Urinary bladder (tissue), 4 donors: Measurements from ENCODE around the gene DMRT1. TPM values are rescaled to one million over a fixed set of nuclear protein-coding genes. Genes with fewer than 3 reads are reported as not detected.
A peak's percentile ranks its signal among the peaks of the same experiment; 100 is the strongest.

Source experiments
- DNase-seq: peaks from one replicate; pipeline ENCODE4 v3.0.0-alpha.2; 2015; ENCODE audit errors: extremely low spot score
- H3K27ac ChIP-seq: one replicate; pipeline ENCODE4 v1.5.1; 2013; ENCODE audit warnings: low read depth, mild to moderate bottlenecking, moderate library complexity
- H3K36me3 ChIP-seq: one replicate; pipeline ENCODE4 v1.6.1; 2013; ENCODE audit warnings: mild to moderate bottlenecking, moderate library complexity; ENCODE audit not compliant: insufficient read depth
- H3K4me1 ChIP-seq: one replicate; pipeline ENCODE4 v1.6.1; 2013; ENCODE audit warnings: mild to moderate bottlenecking, moderate library complexity; ENCODE audit not compliant: insufficient read depth
- H3K4me3 ChIP-seq: one replicate; pipeline ENCODE4 v1.5.1; 2013; ENCODE audit warnings: low read depth, low read length
- WGBS: extraction: QIAGEN DNeasy Blood & Tissue Kit; methylation state at CpG from one replicate; pipeline ENCODE4 v1.1.7; 2013; 5-methylcytosine and 5-hydroxymethylcytosine counted together
- polyA plus RNA-seq: library from polyadenylated mRNA; stranded (reverse); fragments of 200-250 nt; gene quantifications from one replicate; pipeline ENCODE4 v1.2.3, GENCODE V29; 2013
- total RNA-seq: library from RNA; depleted of rRNA; stranded (reverse); fragments of >200 nt; gene quantifications from one replicate; pipeline ENCODE4 v1.2.3, GENCODE V29; 2014
- donor health status: healthy with polysubstance abuse.
- donor health status: healthy.

Gene DMRT1
- total and polyA plus RNA-seq, 2 donors: not detected

- WGBS: 69% methylated on average over 4 of the region's 4 CpGs
- Histone ChIP-seq H3K4me1 (no peaks in the 10 kb centered on the region), H3K27ac (no peak overlapping the region), H3K36me3 (no peaks in the 10 kb centered on the region), H3K4me3 (no peak overlapping the region)
- DNase-seq: no peak
These were observed 79.4 kb downstream of the DMRT1 start for GRCh38 chr9:920927-921326.

DNA sequence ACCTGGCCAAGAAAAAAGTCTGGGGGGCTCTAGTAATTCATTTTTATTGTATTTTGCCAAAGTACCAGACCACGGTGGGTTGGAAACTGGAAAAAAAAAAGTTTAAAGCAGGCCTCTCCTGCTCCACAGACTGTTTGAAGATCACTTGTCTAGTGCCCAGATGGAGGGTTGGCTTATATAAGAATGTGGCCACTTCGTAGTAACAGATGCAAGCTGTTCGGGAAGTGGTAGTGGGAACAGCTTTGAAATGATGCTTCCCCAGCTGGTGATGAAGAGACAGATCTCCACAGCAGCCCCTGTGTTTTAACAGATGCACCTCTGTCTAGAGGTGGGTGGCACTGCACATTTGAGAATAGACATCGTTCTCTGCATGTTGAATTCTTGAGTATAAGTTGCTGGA, 80.7 kb downstream of the DMRT1 start:
- Histone ChIP-seq H3K36me3 (no peaks in the 10 kb centered on the region), H3K4me3 (no peak overlapping the region), H3K4me1 (no peaks in the 10 kb centered on the region), H3K27ac (no peak overlapping the region)
- WGBS: 73% methylated on average over 4 of the region's 4 CpGs
- no peak for DNase-seq

- Histone ChIP-seq H3K36me3 (no peaks in the 10 kb centered on the region), H3K27ac (no peak overlapping the region), H3K4me1 (no peaks in the 10 kb centered on the region), H3K4me3 (no peak overlapping the region)
- 76% methylated on average over 7 of the region's 7 CpGs for WGBS
- DNase-seq: no peak
These were observed 81.2 kb downstream of the DMRT1 start for GRCh38 chr9:922731-923130.

- H3K36me3 ChIP-seq: no peaks in the 10 kb centered on the region
- no peak for DNase-seq
- no peak overlapping the region for H3K4me3 ChIP-seq
- 87% methylated on average over 8 of the region's 8 CpGs for WGBS
- no peak overlapping the region for H3K27ac ChIP-seq
- no peaks in the 10 kb centered on the region for H3K4me1 ChIP-seq
These were observed 85.5 kb downstream of the DMRT1 start for GRCh38 chr9:926976-927375.

GRCh38 chr9:928363-929042, 87.0 kb downstream of the DMRT1 start:
- Histone ChIP-seq H3K4me1 (no peaks in the 10 kb centered on the region), H3K27ac (no peak overlapping the region), H3K4me3 (no peak overlapping the region), H3K36me3 (no peaks in the 10 kb centered on the region)
- DNase-seq: no peak
- WGBS: 74% methylated on average over 6 of the region's 6 CpGs

DNA sequence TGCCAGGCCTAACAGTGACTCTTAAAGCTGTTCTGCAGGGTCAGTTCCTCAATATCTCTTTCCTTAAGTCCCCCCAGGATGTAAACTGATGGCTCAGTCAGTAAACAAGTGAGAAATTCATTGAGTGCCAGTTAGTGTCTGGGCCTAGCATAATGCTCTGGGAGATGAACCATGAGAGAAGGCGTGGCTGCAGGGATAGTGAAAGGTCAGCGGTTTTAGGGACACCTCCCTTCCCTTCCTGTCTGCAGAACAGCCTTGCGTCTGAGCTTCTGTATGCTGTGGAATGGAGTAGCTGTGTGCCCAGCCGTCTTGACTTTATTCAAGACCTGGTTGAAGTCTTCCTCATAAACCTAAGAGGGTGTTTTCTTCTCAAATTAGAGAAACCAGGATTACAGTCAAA, 88.2 kb downstream of the DMRT1 start:
- H3K36me3 ChIP-seq: no peaks in the 10 kb centered on the region
- no peak overlapping the region for H3K27ac ChIP-seq
- H3K4me1 ChIP-seq: no peaks in the 10 kb centered on the region
- WGBS: 74% methylated on average over 4 of the region's 4 CpGs
- H3K4me3 ChIP-seq: no peak overlapping the region
- DNase-seq: no peak

GRCh38 chr9:933356-933755, 91.9 kb downstream of the DMRT1 start:
- 79% methylated on average over 4 of the region's 4 CpGs for WGBS
- Histone ChIP-seq H3K4me3 (no peak overlapping the region), H3K27ac (no peak overlapping the region), H3K36me3 (no peaks in the 10 kb centered on the region), H3K4me1 (no peaks in the 10 kb centered on the region)
- no peak for DNase-seq

DNA sequence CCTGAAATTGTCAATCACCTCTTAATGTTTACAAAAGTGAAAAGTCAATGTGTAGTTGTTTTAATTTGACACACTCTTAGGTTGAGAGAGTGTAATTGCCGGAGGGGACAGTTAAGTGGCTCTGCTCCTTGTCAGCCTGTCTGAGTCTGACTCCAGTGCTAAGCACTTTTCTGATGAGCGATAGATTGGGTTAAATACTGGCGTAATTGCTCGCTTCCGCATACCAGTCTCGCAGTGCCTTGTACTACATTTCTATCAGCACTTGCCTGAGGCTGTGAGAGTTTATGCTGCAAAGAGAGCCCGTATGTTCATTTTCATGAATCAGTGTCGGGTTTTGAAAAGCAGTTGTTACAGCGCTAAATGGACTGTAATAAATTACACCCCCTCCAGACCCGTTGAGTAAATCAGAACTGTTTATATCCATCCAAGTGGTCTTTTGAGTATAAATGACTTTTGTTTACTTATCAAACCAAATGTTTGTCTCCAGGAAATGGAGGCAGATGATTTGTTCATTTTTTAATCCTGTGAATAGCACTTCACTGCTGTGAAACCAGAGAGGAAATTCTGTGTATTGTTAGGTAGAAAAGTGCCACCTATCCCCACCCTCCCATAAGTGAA, 94.0 kb downstream of the DMRT1 start:
- H3K4me3 ChIP-seq: no peak overlapping the region
- 14% methylated on average over 10 of the region's 10 CpGs for WGBS
- no peaks in the 10 kb centered on the region for H3K36me3 ChIP-seq
- DNase-seq: peak; percentile 31
- no peaks in the 10 kb centered on the region for H3K4me1 ChIP-seq
- H3K27ac ChIP-seq: no peak overlapping the region

DNA sequence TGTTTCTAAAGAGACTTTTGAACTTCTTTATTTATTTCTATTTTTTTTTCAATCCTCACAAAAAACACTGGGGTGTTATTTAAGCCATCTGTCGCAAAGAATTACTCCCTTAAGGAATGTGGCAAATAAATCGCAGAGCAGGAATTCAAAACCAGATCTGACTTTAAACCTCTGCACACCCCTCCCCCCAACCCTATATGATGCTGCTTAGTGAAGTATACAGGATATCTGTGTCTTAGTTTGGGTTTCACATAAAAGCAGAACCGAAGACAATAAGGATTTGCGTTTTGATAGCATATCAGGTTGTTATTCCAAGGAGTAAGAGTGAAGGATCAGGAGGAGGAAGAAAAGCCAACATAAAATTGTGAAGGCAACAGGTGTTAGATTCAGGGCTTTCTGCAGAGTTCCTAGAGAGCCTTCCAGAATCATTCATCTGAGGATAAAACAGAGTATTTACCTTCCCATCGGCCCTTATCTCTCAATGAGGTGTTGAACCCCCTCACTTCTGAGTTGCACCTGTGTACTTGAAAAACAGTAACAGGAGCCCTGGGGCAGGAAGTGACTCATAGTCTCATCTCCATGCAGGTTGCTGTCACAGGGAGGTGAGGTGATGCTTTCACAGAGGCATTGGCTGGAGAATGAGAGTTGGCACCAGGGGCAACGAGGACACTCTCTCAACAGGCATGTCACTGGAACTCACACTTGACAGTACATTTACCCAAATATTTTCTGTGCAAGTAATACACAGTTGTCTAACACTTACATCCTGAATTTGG, 101.5 kb downstream of the DMRT1 start:
- no peak for DNase-seq
- 46% methylated on average over 6 of the region's 6 CpGs for WGBS
- no peaks in the 10 kb centered on the region for H3K36me3 ChIP-seq
- H3K4me1 ChIP-seq: no peaks in the 10 kb centered on the region
- no peak overlapping the region for H3K27ac ChIP-seq
- H3K4me3 ChIP-seq: no peak overlapping the region

- no peak for DNase-seq
- no peak overlapping the region for H3K27ac ChIP-seq
- no peaks in the 10 kb centered on the region for H3K36me3 ChIP-seq
- 82% methylated on average over 3 of the region's 3 CpGs for WGBS
- no peak overlapping the region for H3K4me3 ChIP-seq
- no peaks in the 10 kb centered on the region for H3K4me1 ChIP-seq
These were observed 106.5 kb downstream of the DMRT1 start for GRCh38 chr9:947985-948384.

- WGBS: 85% methylated on average over 7 of the region's 7 CpGs
- no peak overlapping the region for H3K27ac ChIP-seq
- DNase-seq: no peak
- H3K4me1 ChIP-seq: no peaks in the 10 kb centered on the region
- no peak overlapping the region for H3K4me3 ChIP-seq
- H3K36me3 ChIP-seq: no peaks in the 10 kb centered on the region
These were observed 107.0 kb downstream of the DMRT1 start for GRCh38 chr9:948497-948896.

DNA sequence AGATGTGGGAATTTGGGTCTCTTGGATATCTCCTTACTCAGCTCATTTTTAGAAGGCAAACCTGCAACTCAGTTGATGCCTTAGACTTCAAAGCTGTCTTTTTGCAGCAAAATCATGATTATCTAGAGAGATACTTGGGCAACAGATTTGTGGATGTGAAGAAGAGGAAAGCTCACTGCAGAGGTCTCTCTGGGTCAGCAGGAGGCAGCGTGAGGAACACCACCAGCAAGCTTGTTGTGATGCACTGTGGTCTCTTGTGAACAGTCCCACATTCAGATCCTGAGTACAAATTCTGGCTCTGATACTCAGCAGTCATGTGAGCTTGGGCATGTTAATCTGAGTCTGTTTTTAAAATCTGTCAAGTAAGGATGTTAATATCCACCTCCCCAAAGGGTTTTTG, 108.6 kb downstream of the DMRT1 start:
- H3K27ac ChIP-seq: no peak overlapping the region
- WGBS: 59% methylated on average over 1 of the region's 1 CpG
- no peak overlapping the region for H3K4me3 ChIP-seq
- no peaks in the 10 kb centered on the region for H3K4me1 ChIP-seq
- DNase-seq: no peak
- H3K36me3 ChIP-seq: no peaks in the 10 kb centered on the region

- H3K4me3 ChIP-seq: no peak overlapping the region
- WGBS: 70% methylated on average over 4 of the region's 4 CpGs
- H3K4me1 ChIP-seq: no peaks in the 10 kb centered on the region
- no peak overlapping the region for H3K27ac ChIP-seq
- no peak for DNase-seq
- H3K36me3 ChIP-seq: no peaks in the 10 kb centered on the region
These were observed 111.0 kb downstream of the DMRT1 start for GRCh38 chr9:952546-952945.

- DNase-seq: no peak
- H3K4me3 ChIP-seq: no peak overlapping the region
- WGBS: 85% methylated on average over 4 of the region's 4 CpGs
- H3K27ac ChIP-seq: no peak overlapping the region
- H3K4me1 ChIP-seq: no peaks in the 10 kb centered on the region
- H3K36me3 ChIP-seq: no peaks in the 10 kb centered on the region
These were observed 117.6 kb downstream of the DMRT1 start for GRCh38 chr9:959105-959504.
